ENCODE data around the gene SPATA25. TPM values are rescaled to one million over a fixed set of nuclear protein-coding genes. Genes with fewer than 3 reads are reported as not detected.
"Not testable (repeated sequence)": the region's sequence is repeated elsewhere in the genome, so short reads cannot be mapped to it uniquely, and the experiment has no call there.

SPATA25 gene
- total and polyA plus RNA-seq, 2 donors, result 3.1 to 5.1 TPM

GRCh38 chr20:45907219-45907948, 20.0 kb upstream of the SPATA25 start:
- WGBS, result 96% methylated on average over 17 of the region's 17 CpGs
- peaks cover 0 to 5% of the 10 kb centered on the region in 2 donors for H3K36me3 ChIP-seq (ENCODE audit: control insufficient read depth in 2 of 2, insufficient read depth in 2 of 2, low read length in 1 of 2)

GRCh38 chr20:45905505-45906079, 18.2 kb upstream of the SPATA25 start:
- Histone ChIP-seq H3K27me3 (ENCODE audit: control insufficient read depth in 2 of 2, insufficient read depth in 1 of 2, low read length in 1 of 2) (peaks cover 0 to under 1% of the 10 kb centered on the region in 2 donors), H3K4me3 (ENCODE audit: low read length in 2 of 2) (no peak overlapping the region), H3K9me3 (ENCODE audit: control insufficient read depth in 2 of 2, insufficient read depth in 1 of 2, low read length in 1 of 2) (no peaks in the 10 kb centered on the region), H3K4me1 (ENCODE audit: control insufficient read depth in 2 of 2, insufficient read depth in 2 of 2, low read length in 2 of 2) (peaks cover 2 to 31% of the 10 kb centered on the region in 2 donors), H3K36me3 (ENCODE audit: control insufficient read depth in 2 of 2, insufficient read depth in 2 of 2, low read length in 1 of 2) (peaks cover 0 to 8% of the 10 kb centered on the region in 2 donors), H3K27ac (ENCODE audit: low read depth in 1 of 2, low read length in 1 of 2) (peak overlapping the region in 1 of 2 donors; percentile 90)
- WGBS, result 96% methylated on average over 8 of the region's 8 CpGs
- no peak for DNase-seq (ENCODE audit: low read depth in 6 of 9, low spot score in 9 of 9)

More at GRCh38 chr20:45907219-45907948, 20.0 kb upstream of the SPATA25 start:
- Histone ChIP-seq H3K9me3 (ENCODE audit: control insufficient read depth in 2 of 2, insufficient read depth in 1 of 2, low read length in 1 of 2) (no peaks in the 10 kb centered on the region), H3K4me1 (ENCODE audit: control insufficient read depth in 2 of 2, insufficient read depth in 2 of 2, low read length in 2 of 2) (peaks cover 16 to 49% of the 10 kb centered on the region in 2 donors), H3K27me3 (ENCODE audit: control insufficient read depth in 2 of 2, insufficient read depth in 1 of 2, low read length in 1 of 2) (peaks cover 10 to 19% of the 10 kb centered on the region in 2 donors), H3K27ac (ENCODE audit: low read depth in 1 of 2, low read length in 1 of 2) (no peak overlapping the region), H3K4me3 (ENCODE audit: low read length in 2 of 2) (no peak overlapping the region)
- no peak for DNase-seq (ENCODE audit: low read depth in 6 of 9, low spot score in 9 of 9)

DNA sequence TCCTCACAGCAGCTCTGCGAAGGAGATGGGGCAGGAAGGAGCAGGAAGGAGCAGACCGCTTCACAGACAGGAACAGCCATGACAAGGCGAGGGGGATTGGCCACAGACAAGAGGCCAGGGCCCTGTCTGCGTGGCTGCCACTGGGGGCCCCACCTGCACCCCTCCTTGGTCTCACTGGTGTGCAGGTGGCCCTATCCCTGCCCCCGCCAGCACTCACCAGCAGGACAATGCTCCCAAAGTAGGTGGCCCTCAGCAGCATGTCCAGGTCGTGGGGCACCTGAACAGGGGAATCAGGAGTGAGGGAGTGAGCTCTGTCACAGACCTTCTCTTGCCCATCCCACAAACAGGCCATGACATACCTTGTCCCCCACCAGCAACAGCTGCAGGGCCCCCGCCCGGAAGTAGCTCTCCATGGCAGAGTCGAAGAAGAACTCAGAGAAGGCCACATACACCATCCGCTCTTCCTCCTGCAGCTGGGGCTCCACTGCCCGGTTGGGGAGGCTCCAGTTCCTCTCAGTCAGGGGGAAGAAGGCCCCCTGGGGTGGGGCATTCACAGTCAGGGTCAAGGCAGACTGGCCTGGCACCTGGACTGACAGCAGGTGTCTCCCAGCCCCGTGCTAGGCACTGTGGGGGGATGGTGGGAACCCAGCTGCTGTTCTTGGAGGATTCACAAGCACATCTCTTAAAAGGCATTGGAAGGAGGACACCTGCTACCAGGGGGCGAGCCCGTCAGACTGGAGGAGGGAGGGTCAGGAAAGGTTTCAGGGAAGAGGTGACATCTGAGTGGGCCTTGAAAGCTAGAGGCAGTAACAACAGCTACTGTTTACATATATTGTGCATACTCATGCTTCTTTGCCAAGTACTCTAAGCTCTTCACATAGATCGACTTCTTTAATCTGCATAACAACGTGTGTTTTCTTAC, 17.4 kb upstream of the SPATA25 start:
- H3K27me3 ChIP-seq (ENCODE audit: control insufficient read depth in 2 of 2, insufficient read depth in 1 of 2, low read length in 1 of 2), result no peaks in the 10 kb centered on the region
- DNase-seq (ENCODE audit: low read depth in 6 of 9, low spot score in 9 of 9), result peak in 2 of 9 donors; percentile 44 to 69
- WGBS, result 69% methylated on average over 16 of the region's 16 CpGs
- peaks cover 0 to 8% of the 10 kb centered on the region in 2 donors for H3K36me3 ChIP-seq (ENCODE audit: control insufficient read depth in 2 of 2, insufficient read depth in 2 of 2, low read length in 1 of 2)
- H3K4me3 ChIP-seq (ENCODE audit: low read length in 2 of 2), result peak overlapping the region in 1 of 2 donors; percentile 13
- H3K27ac ChIP-seq (ENCODE audit: low read depth in 1 of 2, low read length in 1 of 2), result peak overlapping the region in 1 of 2 donors; percentile 90
- H3K4me1 ChIP-seq (ENCODE audit: control insufficient read depth in 2 of 2, insufficient read depth in 2 of 2, low read length in 2 of 2), result peaks cover 0 to 26% of the 10 kb centered on the region in 2 donors
- no peaks in the 10 kb centered on the region for H3K9me3 ChIP-seq (ENCODE audit: control insufficient read depth in 2 of 2, insufficient read depth in 1 of 2, low read length in 1 of 2)

DNA sequence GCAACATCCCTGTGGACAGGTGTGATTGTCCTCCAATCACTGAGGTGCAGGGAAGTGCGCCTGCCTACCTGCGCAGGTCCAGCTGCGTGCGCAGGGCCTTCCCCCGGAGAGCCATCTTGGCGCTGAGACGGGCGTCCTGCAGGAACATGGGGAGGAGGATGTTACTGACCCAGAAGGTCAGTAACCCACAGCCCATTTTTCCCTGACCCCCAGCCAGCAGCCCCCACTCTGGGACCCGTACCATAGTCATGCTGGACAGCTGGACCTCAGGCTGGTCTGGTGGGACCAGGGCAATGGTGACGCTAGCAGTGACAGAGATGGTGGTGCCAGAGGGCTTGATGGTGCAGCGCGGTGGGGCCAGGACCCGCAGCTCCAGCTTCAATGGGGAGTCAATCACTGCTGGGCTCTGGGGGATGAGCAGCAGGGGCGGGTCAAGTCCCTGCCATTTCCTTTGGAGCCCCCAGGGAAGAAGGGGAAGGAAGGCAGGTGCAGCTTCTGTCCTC, 14.8 kb upstream of the SPATA25 start:
- H3K27me3 ChIP-seq (ENCODE audit: control insufficient read depth in 2 of 2, insufficient read depth in 1 of 2, low read length in 1 of 2), result no peaks in the 10 kb centered on the region
- 97% methylated on average over 14 of the region's 14 CpGs for WGBS
- no peak overlapping the region for H3K4me3 ChIP-seq (ENCODE audit: low read length in 2 of 2)
- no peaks in the 10 kb centered on the region for H3K9me3 ChIP-seq (ENCODE audit: control insufficient read depth in 2 of 2, insufficient read depth in 1 of 2, low read length in 1 of 2)
- H3K4me1 ChIP-seq (ENCODE audit: control insufficient read depth in 2 of 2, insufficient read depth in 2 of 2, low read length in 2 of 2), result peaks cover 0 to 24% of the 10 kb centered on the region in 2 donors
- DNase-seq (ENCODE audit: low read depth in 6 of 9, low spot score in 9 of 9), result no peak
- H3K27ac ChIP-seq (ENCODE audit: low read depth in 1 of 2, low read length in 1 of 2), result no peak overlapping the region
- H3K36me3 ChIP-seq (ENCODE audit: control insufficient read depth in 2 of 2, insufficient read depth in 2 of 2, low read length in 1 of 2), result peaks cover 13 to 24% of the 10 kb centered on the region in 2 donors

DNA sequence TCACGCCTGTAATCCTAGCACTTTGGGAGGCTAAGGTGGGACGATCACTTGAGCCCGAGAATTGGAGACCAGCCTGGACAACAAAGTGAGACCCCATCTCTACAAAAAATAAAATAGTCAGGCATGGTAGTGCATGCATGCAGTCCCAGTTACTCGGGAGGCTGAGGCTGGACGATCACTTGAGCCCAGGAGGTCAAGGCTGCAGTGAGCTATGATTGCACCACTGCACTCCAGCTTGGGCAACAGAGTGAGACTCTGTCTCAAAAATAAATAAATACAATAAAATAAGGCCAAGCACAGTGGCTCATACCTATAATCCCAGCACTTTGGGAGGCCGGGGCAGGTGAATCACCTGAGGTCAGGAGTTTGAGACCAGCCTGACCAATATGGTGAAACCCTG, 13.9 kb upstream of the SPATA25 start:
- not testable (repeated sequence) for H3K4me3 ChIP-seq (ENCODE audit: low read length in 2 of 2); H3K27ac ChIP-seq (ENCODE audit: low read depth in 1 of 2, low read length in 1 of 2); H3K9me3 ChIP-seq (ENCODE audit: control insufficient read depth in 2 of 2, insufficient read depth in 1 of 2, low read length in 1 of 2); DNase-seq (ENCODE audit: low read depth in 6 of 9, low spot score in 9 of 9); H3K27me3 ChIP-seq (ENCODE audit: control insufficient read depth in 2 of 2, insufficient read depth in 1 of 2, low read length in 1 of 2)
- H3K36me3 ChIP-seq (ENCODE audit: control insufficient read depth in 2 of 2, insufficient read depth in 2 of 2, low read length in 1 of 2), result peaks cover 21 to 32% of the 10 kb centered on the region in 2 donors
- 97% methylated on average over 6 of the region's 6 CpGs for WGBS
- peaks cover 0 to 24% of the 10 kb centered on the region in 2 donors for H3K4me1 ChIP-seq (ENCODE audit: control insufficient read depth in 2 of 2, insufficient read depth in 2 of 2, low read length in 2 of 2)

DNA sequence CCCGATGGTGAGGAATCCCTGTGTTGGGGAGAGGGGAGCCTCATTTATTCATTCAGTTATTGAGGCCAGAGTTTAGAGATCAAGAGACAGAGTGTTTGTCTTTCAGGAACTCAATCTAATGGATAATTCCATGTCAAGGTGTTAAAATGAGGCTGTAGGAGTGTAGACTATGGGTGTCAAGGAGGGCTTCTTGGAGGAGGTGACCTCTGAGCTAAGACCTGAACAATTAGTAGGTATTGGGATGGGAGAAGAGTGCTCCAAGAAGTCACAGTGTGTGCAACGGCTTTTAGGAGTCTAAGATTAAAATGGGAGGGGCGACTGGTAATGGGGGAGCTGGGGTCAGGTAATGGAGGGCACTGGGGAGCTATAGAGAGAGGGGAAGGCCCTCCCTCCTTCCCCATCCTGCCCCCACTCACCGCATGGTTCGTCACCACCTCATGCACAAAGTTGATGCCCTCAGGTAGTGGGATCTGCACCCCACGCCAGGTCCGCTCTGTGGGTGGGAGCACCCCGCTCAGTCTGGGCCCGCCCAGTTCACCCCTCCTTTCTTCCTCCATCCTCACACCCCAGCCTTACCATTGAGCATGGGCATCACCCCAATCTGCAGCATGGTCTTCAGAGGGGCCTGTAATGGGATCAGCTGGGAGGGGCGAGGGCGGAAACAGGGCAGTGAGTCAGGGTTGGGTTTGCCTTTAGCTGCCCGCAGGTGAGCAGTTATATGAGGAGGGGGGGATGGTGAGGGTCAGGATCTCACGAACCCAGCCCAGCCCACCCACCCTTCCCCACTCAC, 11.8 kb upstream of the SPATA25 start:
- H3K27ac ChIP-seq (ENCODE audit: low read depth in 1 of 2, low read length in 1 of 2), result no peak overlapping the region
- H3K36me3 ChIP-seq (ENCODE audit: control insufficient read depth in 2 of 2, insufficient read depth in 2 of 2, low read length in 1 of 2), result peaks cover 34 to 47% of the 10 kb centered on the region in 2 donors
- peaks cover 0 to 4% of the 10 kb centered on the region in 2 donors for H3K4me1 ChIP-seq (ENCODE audit: control insufficient read depth in 2 of 2, insufficient read depth in 2 of 2, low read length in 2 of 2)
- no peak overlapping the region for H3K4me3 ChIP-seq (ENCODE audit: low read length in 2 of 2)
- H3K9me3 ChIP-seq (ENCODE audit: control insufficient read depth in 2 of 2, insufficient read depth in 1 of 2, low read length in 1 of 2), result no peaks in the 10 kb centered on the region
- H3K27me3 ChIP-seq (ENCODE audit: control insufficient read depth in 2 of 2, insufficient read depth in 1 of 2, low read length in 1 of 2), result no peaks in the 10 kb centered on the region
- no peak for DNase-seq (ENCODE audit: low read depth in 6 of 9, low spot score in 9 of 9)
- 96% methylated on average over 13 of the region's 13 CpGs for WGBS

- no peak for DNase-seq (ENCODE audit: low read depth in 6 of 9, low spot score in 9 of 9)
- no peak overlapping the region for H3K27ac ChIP-seq (ENCODE audit: low read depth in 1 of 2, low read length in 1 of 2)
- H3K9me3 ChIP-seq (ENCODE audit: control insufficient read depth in 2 of 2, insufficient read depth in 1 of 2, low read length in 1 of 2), result no peaks in the 10 kb centered on the region
- 95% methylated on average over 12 of the region's 12 CpGs for WGBS
- H3K4me3 ChIP-seq (ENCODE audit: low read length in 2 of 2), result no peak overlapping the region
- no peaks in the 10 kb centered on the region for H3K27me3 ChIP-seq (ENCODE audit: control insufficient read depth in 2 of 2, insufficient read depth in 1 of 2, low read length in 1 of 2)
- peaks cover 40 to 53% of the 10 kb centered on the region in 2 donors for H3K36me3 ChIP-seq (ENCODE audit: control insufficient read depth in 2 of 2, insufficient read depth in 2 of 2, low read length in 1 of 2)
- no peaks in the 10 kb centered on the region for H3K4me1 ChIP-seq (ENCODE audit: control insufficient read depth in 2 of 2, insufficient read depth in 2 of 2, low read length in 2 of 2)
These were observed 10.9 kb upstream of the SPATA25 start for GRCh38 chr20:45898285-45898684.

DNA sequence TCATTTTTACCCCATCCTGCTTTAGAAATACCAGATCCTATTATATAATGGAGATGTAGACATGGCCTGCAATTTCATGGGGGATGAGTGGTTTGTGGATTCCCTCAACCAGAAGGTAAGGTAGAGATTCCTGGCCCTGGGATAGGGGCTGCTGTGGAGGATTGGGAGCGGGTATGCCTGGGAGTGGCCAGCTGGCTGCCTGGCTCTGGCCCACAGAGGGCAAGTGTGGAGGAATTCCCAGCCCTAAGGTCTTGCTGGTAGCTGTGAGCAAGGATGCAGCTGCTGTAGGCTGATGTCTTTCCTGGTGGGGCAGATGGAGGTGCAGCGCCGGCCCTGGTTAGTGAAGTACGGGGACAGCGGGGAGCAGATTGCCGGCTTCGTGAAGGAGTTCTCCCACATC, 10.3 kb upstream of the SPATA25 start:
- H3K27me3 ChIP-seq (ENCODE audit: control insufficient read depth in 2 of 2, insufficient read depth in 1 of 2, low read length in 1 of 2), result no peaks in the 10 kb centered on the region
- H3K9me3 ChIP-seq (ENCODE audit: control insufficient read depth in 2 of 2, insufficient read depth in 1 of 2, low read length in 1 of 2), result no peaks in the 10 kb centered on the region
- no peak overlapping the region for H3K4me3 ChIP-seq (ENCODE audit: low read length in 2 of 2)
- no peak overlapping the region for H3K27ac ChIP-seq (ENCODE audit: low read depth in 1 of 2, low read length in 1 of 2)
- no peak for DNase-seq (ENCODE audit: low read depth in 6 of 9, low spot score in 9 of 9)
- peaks cover 40 to 57% of the 10 kb centered on the region in 2 donors for H3K36me3 ChIP-seq (ENCODE audit: control insufficient read depth in 2 of 2, insufficient read depth in 2 of 2, low read length in 1 of 2)
- WGBS, result 98% methylated on average over 7 of the region's 7 CpGs
- no peaks in the 10 kb centered on the region for H3K4me1 ChIP-seq (ENCODE audit: control insufficient read depth in 2 of 2, insufficient read depth in 2 of 2, low read length in 2 of 2)
